ENCODE data around the gene NR2E1. TPM values are rescaled to one million over a fixed set of nuclear protein-coding genes. Genes with fewer than 3 reads are reported as not detected.

The NR2E1 gene
- total RNA-seq, 2 experiments from 2014 or later, result not detected

- Mint-ChIP-seq H3K4me1 (ENCODE audit: low read depth) (peaks cover 9% of the 10 kb centered on the region), H3K36me3 (ENCODE audit: low read depth) (peaks cover 46% of the 10 kb centered on the region)
Measured at GRCh38 chr6:108238322-108238721, 72.5 kb downstream of the NR2E1 start.

More at GRCh38 chr6:108238322-108238721, 72.5 kb downstream of the NR2E1 start:
- Mint-ChIP-seq H3K9me3 (ENCODE audit: insufficient read depth) (peaks cover 7% of the 10 kb centered on the region), H3K4me3 (no peak overlapping the region), H3K27me3 (ENCODE audit: low read depth) (no peaks in the 10 kb centered on the region), H3K27ac (no peak overlapping the region)
- ChIA-PET POLR2A (interaction anchor here (0.6 kb wide), 2 partner anchors 11 to 1130 kb away, joined by 3 read pairs; no protein-coding TSS in a partner anchor), CTCF (no interaction called here)
- DNase-seq (no peak), ATAC-seq (no peak)

Other genes starting within 250 kb of the NR2E1 start
- gene SEC63, start 207.8 kb upstream of the NR2E1 start, total RNA-seq, result 10 to 100 TPM; 60.4 to 72.6 TPM
- 10 to 100 TPM; 25.2 to 25.5 TPM for gene OSTM1, start 91.3 kb upstream of the NR2E1 start, total RNA-seq
- gene SNX3, start 95.0 kb downstream of the NR2E1 start, total RNA-seq, result 10 to 100 TPM; 91.5 to 91.9 TPM
- gene AFG1L, start 129.0 kb downstream of the NR2E1 start, total RNA-seq, result 1 to 10 TPM; 4.0 to 7.5 TPM

Measured in activated CD8-positive, alpha-beta T cell treated with anti-CD3 and anti-CD28 coated beads, Interleukin-2, amount 10 ng/mL, durations not matched to agents 7 days and 5 days (primary cell).